Measurements from ENCODE around the gene SLC35F3.

DNA sequence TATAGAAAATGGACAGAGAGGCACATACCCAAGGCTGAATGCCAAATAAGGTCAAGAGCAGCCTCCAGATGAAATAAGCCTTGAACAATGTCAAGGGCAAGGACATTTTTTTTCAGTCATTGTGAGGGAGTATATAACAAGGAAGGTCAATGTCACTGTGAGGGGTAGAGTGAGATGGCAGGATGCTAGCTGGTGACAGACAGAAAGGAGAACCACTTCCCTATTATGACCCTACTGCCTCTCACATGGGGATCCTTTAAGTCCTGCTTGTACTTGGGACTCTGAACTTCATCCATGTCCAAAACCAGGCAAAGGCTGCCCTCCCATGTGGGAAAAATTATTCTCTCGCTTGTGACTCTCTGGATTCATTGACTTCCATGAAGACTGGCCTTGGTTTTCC lies 349.3 kb downstream of the SLC35F3 start:
- TF ChIP-seq, protein P1, sequence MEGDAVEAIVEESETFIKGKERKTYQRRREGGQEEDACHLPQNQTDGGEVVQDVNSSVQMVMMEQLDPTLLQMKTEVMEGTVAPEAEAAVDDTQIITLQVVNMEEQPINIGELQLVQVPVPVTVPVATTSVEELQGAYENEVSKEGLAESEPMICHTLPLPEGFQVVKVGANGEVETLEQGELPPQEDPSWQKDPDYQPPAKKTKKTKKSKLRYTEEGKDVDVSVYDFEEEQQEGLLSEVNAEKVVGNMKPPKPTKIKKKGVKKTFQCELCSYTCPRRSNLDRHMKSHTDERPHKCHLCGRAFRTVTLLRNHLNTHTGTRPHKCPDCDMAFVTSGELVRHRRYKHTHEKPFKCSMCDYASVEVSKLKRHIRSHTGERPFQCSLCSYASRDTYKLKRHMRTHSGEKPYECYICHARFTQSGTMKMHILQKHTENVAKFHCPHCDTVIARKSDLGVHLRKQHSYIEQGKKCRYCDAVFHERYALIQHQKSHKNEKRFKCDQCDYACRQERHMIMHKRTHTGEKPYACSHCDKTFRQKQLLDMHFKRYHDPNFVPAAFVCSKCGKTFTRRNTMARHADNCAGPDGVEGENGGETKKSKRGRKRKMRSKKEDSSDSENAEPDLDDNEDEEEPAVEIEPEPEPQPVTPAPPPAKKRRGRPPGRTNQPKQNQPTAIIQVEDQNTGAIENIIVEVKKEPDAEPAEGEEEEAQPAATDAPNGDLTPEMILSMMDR (IDR thresholded peaks at IDR 0.05; ENCODE audit: low read depth, low read length) = no peak
- no peak for TF ChIP-seq POLR2A (IDR thresholded peaks at IDR 0.05; ENCODE audit: extremely low read depth, insufficient read length)

Measured in NB4 (cell line).